ENCODE data around the gene MEIOC. TPM values are rescaled to one million over a fixed set of nuclear protein-coding genes. Genes with fewer than 3 reads are reported as not detected.
A peak's percentile ranks its signal among the peaks of the same experiment; 100 is the strongest.
"Not testable (repeated sequence)": the region's sequence is repeated elsewhere in the genome, so short reads cannot be mapped to it uniquely, and the experiment has no call there.

MEIOC gene
- total RNA-seq = not detected
- long read RNA-seq, partial matches to known transcripts = 0 of 3 reads
- long read RNA-seq, other reads (novel, unspliced or antisense) = 3 of 3 reads

GRCh38 chr17:44655983-44656710, at the start of gene MEIOC:
TSS of gene MEIOC (plus strand) at chr17:44656468. CDS start at chr17:44656614, 146 bp downstream.
- DNase-seq (ENCODE audit: low spot score) = no peak

DNA sequence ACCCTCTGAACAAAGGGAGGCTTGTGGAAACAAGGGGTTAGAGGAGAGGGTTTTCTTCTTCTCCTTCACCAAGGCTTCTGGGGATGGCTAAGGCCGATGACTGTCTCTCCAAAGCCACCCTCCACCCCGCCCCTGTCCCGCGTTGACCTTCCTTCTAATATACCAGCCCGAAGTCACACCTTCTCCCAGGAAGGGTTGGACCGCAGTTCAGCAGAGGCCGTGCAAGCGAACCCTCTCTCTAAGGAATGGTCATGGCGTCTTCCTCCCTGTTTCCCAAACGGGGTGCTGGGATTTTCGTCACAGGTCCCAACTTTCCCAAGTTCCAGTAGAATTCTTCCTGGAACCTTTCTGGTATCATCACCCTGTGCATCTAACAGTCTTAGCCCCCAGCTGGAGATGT, 49.6 kb upstream of the MEIOC start:
- DNase-seq (ENCODE audit: low spot score) = no peak

GRCh38 chr17:44607836-44608690, 48.2 kb upstream of the MEIOC start:
- DNase-seq (ENCODE audit: low spot score) = no peak

DNA sequence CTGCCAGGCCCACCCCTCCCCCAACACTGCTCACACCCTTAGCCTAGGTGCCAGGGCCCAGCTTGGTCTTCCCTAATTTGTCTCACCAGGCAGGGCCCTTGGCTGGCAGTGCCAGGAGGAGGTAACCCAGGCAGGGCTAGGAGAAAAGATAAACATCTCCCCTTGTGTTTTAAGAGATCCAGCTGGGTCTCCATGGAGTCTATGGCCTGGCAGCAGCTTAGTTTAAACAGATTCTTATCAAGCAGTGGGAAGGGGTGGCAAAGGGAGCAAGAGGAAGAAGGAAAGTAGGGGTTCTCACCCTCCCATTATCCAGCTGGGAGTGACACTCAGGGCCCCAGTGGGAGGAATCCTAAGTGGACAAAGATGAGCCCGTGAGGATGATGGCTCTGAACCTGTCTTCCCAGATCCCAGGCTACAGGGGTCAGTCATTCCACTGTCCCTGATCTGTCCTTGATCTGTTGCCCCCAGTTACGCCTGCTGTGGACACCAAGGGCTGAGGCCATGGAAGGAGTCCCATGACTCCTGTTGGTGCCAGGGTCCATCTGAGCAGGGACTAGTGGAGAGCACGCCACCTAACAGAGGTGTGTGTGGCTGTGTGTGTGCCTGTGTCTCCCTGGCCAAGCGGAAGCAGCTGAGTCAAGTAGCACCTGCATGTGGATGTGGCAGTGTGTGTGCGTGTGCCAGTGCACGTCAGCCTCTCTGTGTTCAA, 47.4 kb upstream of the MEIOC start:
- DNase-seq (ENCODE audit: low spot score) = no peak

- DNase-seq (ENCODE audit: low spot score) = no peak
Observed at GRCh38 chr17:44610331-44610730, 45.9 kb upstream of the MEIOC start.

- DNase-seq (ENCODE audit: low spot score) = no peak
Observed at GRCh38 chr17:44610871-44611270, 45.4 kb upstream of the MEIOC start.

DNA sequence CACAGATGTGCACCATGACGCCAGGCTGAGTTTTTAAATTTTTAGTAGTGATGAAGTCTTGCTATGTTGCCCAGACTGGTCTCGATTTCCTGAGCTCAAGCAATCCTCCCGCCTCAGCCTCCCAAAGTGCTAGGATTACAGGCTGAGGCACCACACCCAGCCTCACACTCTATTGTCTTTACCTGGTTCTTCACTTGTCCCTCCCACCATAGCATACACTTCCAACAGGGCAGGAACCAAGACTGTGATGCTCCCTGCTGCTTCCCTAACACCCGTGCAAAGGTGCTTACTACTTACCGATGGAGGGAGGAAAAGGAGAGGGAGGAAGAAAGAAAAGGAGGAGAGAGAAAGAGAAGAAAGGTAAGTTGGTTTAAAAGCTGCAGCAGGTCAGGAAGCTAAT, 41.4 kb upstream of the MEIOC start:
- no peak for DNase-seq (ENCODE audit: low spot score)

GRCh38 chr17:44618652-44619051, 37.6 kb upstream of the MEIOC start:
- DNase-seq (ENCODE audit: low spot score) = not testable (repeated sequence)

DNA sequence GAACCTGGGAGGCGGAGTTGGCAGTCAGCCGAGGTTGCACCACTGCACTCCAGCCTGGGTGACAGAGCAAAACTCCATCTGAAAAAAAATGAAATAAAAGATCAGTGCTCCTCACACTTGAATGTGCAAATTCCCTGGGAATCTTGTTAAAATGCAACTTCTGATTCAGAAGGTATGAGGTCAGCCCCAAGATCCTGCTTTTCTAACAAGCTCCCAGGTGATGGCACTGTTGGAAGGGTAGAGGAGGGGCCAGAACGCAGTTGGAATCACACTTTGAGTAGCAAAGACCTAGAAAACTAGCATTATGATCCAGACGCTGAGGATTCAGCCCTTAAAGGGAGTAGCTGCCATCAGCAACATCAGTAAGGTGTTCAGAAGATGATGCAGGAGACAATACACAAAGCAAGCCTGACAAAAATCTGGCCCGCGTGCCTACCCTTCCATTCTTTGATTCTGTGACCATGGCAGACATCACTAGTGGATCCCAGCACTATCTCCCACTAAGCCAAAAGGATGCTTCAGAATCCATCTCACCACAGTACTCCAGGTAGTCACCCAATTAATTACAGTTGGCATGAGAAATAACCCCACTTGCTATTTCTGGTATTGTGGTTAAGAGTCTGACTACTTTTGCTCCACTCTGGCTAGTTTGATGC, 33.1 kb upstream of the MEIOC start:
- no peak for DNase-seq (ENCODE audit: low spot score)

DNA sequence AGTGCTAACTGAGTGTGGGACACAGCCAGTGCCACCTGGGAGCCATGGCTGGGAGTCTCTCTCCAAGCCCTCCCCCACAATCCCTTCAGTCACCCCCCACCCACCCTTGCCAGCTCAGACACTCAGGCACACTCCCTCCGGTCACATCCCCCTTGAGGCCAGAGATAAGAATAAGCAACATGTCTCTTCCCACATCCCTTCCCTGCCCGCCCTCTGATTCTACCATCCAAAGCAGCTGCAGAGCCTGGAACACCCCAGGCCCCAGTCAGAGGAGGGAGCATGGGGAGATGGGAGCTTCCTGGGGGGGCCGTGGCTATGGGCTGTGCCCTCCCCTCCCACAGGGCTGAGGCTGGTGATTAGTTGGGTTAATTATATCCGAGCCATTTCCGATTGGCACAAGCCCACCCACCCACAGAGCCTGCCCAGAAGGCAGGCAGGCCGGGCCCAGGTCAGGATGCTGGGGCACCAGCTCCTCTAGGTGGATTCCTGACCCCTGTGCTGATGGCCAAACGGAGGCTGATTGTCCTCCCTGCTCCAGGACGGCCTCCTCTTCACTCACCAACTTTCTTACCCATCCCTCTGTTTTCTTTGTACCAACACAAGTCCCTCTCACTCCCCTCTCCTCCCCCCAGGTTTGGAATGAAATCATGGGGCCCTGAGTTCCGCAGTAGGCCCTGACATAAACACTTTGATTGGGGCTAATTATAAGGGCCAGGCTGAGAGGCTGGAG, 28.6 kb upstream of the MEIOC start:
- peak; percentile 47 for DNase-seq (ENCODE audit: low spot score)

GRCh38 chr17:44628243-44629188, 27.8 kb upstream of the MEIOC start:
- DNase-seq (ENCODE audit: low spot score) = peak; percentile 82

- peak; percentile 74 for DNase-seq (ENCODE audit: low spot score)
Observed at GRCh38 chr17:44629314-44629713, 27.0 kb upstream of the MEIOC start.

DNA sequence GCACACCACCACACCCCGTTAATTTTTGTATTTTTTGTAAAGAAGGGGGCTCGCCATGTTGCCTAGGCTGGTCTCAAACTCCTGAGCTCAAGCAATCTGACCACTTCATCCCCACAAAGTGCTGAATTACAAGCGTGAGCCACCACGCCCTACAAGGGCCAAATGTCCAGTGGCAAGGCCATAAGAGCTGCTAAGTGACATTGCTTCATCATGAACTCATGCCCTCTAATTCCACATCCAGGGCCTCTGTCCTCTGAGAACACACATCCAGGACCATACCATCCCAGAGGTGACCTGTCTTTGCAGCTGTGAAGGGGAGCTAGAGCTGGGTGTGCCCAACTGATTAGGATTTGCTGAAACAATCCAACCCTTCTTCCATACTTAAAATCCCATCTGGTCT, 25.6 kb upstream of the MEIOC start:
- peak; percentile 35 for DNase-seq (ENCODE audit: low spot score)

- DNase-seq (ENCODE audit: low spot score) = peak; percentile 3
Observed at GRCh38 chr17:44633998-44634397, 22.3 kb upstream of the MEIOC start.

GRCh38 chr17:44634401-44634800, 21.9 kb upstream of the MEIOC start:
- DNase-seq (ENCODE audit: low spot score) = peak; percentile 37

DNA sequence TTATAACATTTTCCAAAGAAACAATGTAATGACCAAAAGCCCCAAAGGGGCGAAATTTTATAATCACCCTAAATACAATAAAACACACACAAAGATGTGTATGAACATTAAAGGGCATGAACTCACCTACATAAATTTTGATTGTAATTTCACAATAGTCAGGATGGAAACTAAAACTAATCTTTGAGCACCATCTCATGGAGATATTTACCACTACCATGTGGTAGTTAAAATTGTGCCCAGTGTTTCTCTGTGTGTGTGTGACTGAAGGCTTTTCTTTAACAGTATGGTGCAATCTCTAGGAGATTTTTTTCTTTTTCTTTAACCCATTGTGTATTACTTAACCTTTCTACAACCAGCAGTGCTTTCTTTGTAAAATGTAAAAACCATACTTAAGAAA, 19.7 kb upstream of the MEIOC start:
- no peak for DNase-seq (ENCODE audit: low spot score)

GRCh38 chr17:44637066-44637465, 19.2 kb upstream of the MEIOC start:
- DNase-seq (ENCODE audit: low spot score) = no peak

GRCh38 chr17:44642834-44643233, 13.4 kb upstream of the MEIOC start:
- DNase-seq (ENCODE audit: low spot score) = no peak

DNA sequence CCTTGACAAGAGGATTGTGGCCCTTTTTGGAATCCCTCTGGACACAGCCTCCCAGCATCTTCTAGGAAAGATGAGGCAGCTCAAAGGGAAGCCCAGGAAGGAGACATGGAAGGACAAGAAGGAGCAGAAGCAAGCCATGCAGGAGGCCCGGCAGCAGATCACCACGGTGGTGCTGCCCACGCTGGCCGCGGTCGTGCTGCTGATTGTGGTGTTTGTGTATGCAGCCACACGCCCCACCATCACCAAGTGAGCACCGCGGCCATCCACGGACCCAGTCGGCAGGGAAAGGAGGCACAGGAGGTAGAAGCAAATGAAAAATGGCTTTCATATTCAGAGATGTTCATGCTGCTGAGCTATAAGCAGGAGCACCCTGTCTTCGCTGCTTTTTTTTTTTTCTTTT, 10.9 kb upstream of the MEIOC start:
- peak; percentile 86 for DNase-seq (ENCODE audit: low spot score)
